Choroid plexus epithelial cell (primary cell): ENCODE data around the gene PRR15.

ENCODE experiments used
- DNase-seq: peaks from one replicate; pipeline ENCODE4 v3.0.0-alpha.2; 2010; ENCODE audit warnings: low read depth
- H3K4me3 ChIP-seq: 2 replicates; pipeline ENCODE4 v1.5.1; 2011; ENCODE audit warnings: low read depth, mild to moderate bottlenecking, control low read depth, low read length, moderate library complexity
- CTCF ChIP-seq: conservative IDR thresholded peaks from 2 replicates; pipeline ENCODE4 v1.5.1; 2011; ENCODE audit warnings: low read depth, mild to moderate bottlenecking, control low read depth, inconsistent platforms, low read length, moderate library complexity

The PRR15 gene

GRCh38 chr7:29539471-29539870 is 24.2 kb upstream of the PRR15 start:
- DNase-seq, result no peak
- H3K4me3 ChIP-seq, result no peak overlapping the region
- TF ChIP-seq CTCF, result no peak

- TF ChIP-seq CTCF, result no peak
- DNase-seq, result no peak
- H3K4me3 ChIP-seq, result no peak overlapping the region
These were observed 16.2 kb upstream of the PRR15 start for GRCh38 chr7:29547421-29547820.

- DNase-seq, result no peak
- no peak overlapping the region for H3K4me3 ChIP-seq
- no peak for TF ChIP-seq CTCF
These were observed 14.8 kb upstream of the PRR15 start for GRCh38 chr7:29548823-29549222.

GRCh38 chr7:29552392-29552791 is 11.2 kb upstream of the PRR15 start:
- TF ChIP-seq CTCF, result no peak

GRCh38 chr7:29555061-29555460 is 8.6 kb upstream of the PRR15 start:
- DNase-seq, result no peak
- TF ChIP-seq CTCF, result no peak
- no peak overlapping the region for H3K4me3 ChIP-seq

More at GRCh38 chr7:29552392-29552791, 11.2 kb upstream of the PRR15 start:
- DNase-seq, result no peak
- no peak overlapping the region for H3K4me3 ChIP-seq

GRCh38 chr7:29556405-29557195 is 7.0 kb upstream of the PRR15 start:
- DNase-seq, result no peak
- TF ChIP-seq CTCF, result no peak
- H3K4me3 ChIP-seq, result no peak overlapping the region

- no peak overlapping the region for H3K4me3 ChIP-seq
- no peak for TF ChIP-seq CTCF
- peak; percentile 11 for DNase-seq
These were observed 5.7 kb upstream of the PRR15 start for GRCh38 chr7:29557954-29558353.
